Psoas muscle (tissue), 8 donors: ENCODE results near the gene INSYN1. TPM values are rescaled to one million over a fixed set of nuclear protein-coding genes. Genes with fewer than 3 reads are reported as not detected.

Experiments used
- ATAC-seq, 4 donors: fragments of 200-7000 bp; cut with Tn5 transposase; one replicate each; pipeline ENCODE4 v1.9.1; 2020; ENCODE audit warnings: moderate library complexity in 3 of 4, mild to moderate bottlenecking in 2 of 4
- DNase-seq, 2 donors: peaks; one replicate each; pipeline ENCODE4 v3.0.0-alpha.2; 2020
- H3K27ac ChIP-seq: fragments of 200-600 bp; one replicate; pipeline ENCODE4 v1.8.0; 2022
- H3K27me3 ChIP-seq, 3 donors: fragments of 200-600 bp in 1 of 3; one replicate each; pipeline versions ENCODE4 v1.6.1 to v1.8.0; 2013 to 2022; ENCODE audit warnings: low read length in 2 of 3, mild to moderate bottlenecking in 2 of 3, moderate library complexity in 1 of 3; ENCODE audit not compliant: insufficient read depth in 3 of 3
- H3K36me3 ChIP-seq, 2 donors: fragments of 200-600 bp in 1 of 2; one replicate each; pipeline versions ENCODE4 v1.6.1 to v1.8.0; 2013 to 2022; ENCODE audit warnings: low read depth in 1 of 2, mild to moderate bottlenecking in 1 of 2, moderate library complexity in 1 of 2; ENCODE audit not compliant: insufficient read depth in 1 of 2
- H3K4me1 ChIP-seq: fragments of 200-600 bp; one replicate; pipeline ENCODE4 v1.8.0; 2022
- H3K4me3 ChIP-seq: fragments of 200-600 bp; one replicate; pipeline ENCODE4 v1.8.0; 2022; ENCODE audit warnings: mild to moderate bottlenecking
- H3K9me3 ChIP-seq: fragments of 200-600 bp; one replicate; pipeline ENCODE4 v1.8.0; 2022
- CTCF ChIP-seq: fragments of 200-600 bp; IDR thresholded peaks from one replicate; pipeline ENCODE4 v1.8.0; 2022; ENCODE audit warnings: antibody characterized with exemption
- WGBS, 3 donors: extraction: QIAGEN DNeasy Blood & Tissue Kit; methylation state at CpG; one replicate each; pipeline versions ENCODE4 v1.1.6 to v1.1.7; 2013; 5-methylcytosine and 5-hydroxymethylcytosine counted together
- intact Hi-C, 2 donors: fragments of 100-400 bp; cut with DNase I; formaldehyde crosslinking; loops; one replicate each; pipeline versions ENCODE4 v1.11.0 to v1.14.2; 2022
- polyA plus RNA-seq, 3 donors: library from polyadenylated mRNA; stranded (reverse); fragments of 200-250 nt; gene quantifications; one replicate each; pipeline ENCODE4 v1.2.3, GENCODE V29; 2013
- total RNA-seq, 4 donors: library from RNA; stranded (reverse); fragmentation: NEBNext Ultra II Directional in 2 of 4; extraction: Animal tissue kit (Norgen Biotek cat#: 25700) in 2 of 4; gene quantifications; one replicate each; pipeline versions ENCODE4 v1.2.1 to v1.2.4, GENCODE V29; 2021 to 2023
- donor health status: healthy with polysubstance abuse.
- donor health status: DM: no; HTN: no; CAD: no; lungs with moderate emphysema.
- donor health status: Bipolar disorder and iron deficiency.
- donor health status: healthy.
- donor health status: DM: yes; HTN: yes; CAD: no.
- donor health status: DM: no; HTN: no; CAD: no.
- donor health status: DM: no; HTN: no; CAD: no.
- donor health status: DM: yes; HTN: yes; CAD: no.

INSYN1 gene
- total and polyA plus RNA-seq, 7 donors: 0.42 to 10.8 (median 3.8) TPM

GRCh38 chr15:73746883-73747282, 6.3 kb downstream of the INSYN1 start:
- peak; percentile 46 to 61 (median 56) for ATAC-seq
- Histone ChIP-seq H3K27me3 (peaks cover 0 to 22% (median 3%) of the 10 kb centered on the region in 3 donors), H3K9me3 (no peaks in the 10 kb centered on the region), H3K36me3 (no peaks in the 10 kb centered on the region), H3K4me1 (peaks cover 6% of the 10 kb centered on the region), H3K4me3 (no peak overlapping the region), H3K27ac (no peak overlapping the region)
- TF ChIP-seq CTCF: no peak
- 10 to 20% (median 10%) methylated on average over 7 of the region's 7 CpGs for WGBS, 3 donors
- intact Hi-C loops: no loop called here
- DNase-seq: no peak

- intact Hi-C loops: no loop called here
- ATAC-seq: no peak
- Histone ChIP-seq H3K4me3 (no peak overlapping the region), H3K27me3 (peaks cover 0 to 16% (median 3%) of the 10 kb centered on the region in 3 donors), H3K4me1 (peaks cover 6% of the 10 kb centered on the region), H3K27ac (no peak overlapping the region), H3K36me3 (no peaks in the 10 kb centered on the region), H3K9me3 (no peaks in the 10 kb centered on the region)
- no peak for DNase-seq
- 37 to 44% (median 42%) methylated on average over 8 of the region's 8 CpGs for WGBS, 3 donors
- no peak for TF ChIP-seq CTCF
Measured at GRCh38 chr15:73746261-73746660, 6.9 kb downstream of the INSYN1 start.

- 66 to 75% (median 72%) methylated on average over 5 to 7 of the region's 7 CpGs for WGBS, 3 donors
- no peak for ATAC-seq
- DNase-seq: no peak
Measured at GRCh38 chr15:73745073-73745472, 8.1 kb downstream of the INSYN1 start.

GRCh38 chr15:73744293-73744692, 8.9 kb downstream of the INSYN1 start:
- Histone ChIP-seq H3K9me3 (no peaks in the 10 kb centered on the region), H3K36me3 (no peaks in the 10 kb centered on the region), H3K27me3 (peaks cover 0 to 11% (median 2%) of the 10 kb centered on the region in 3 donors), H3K4me3 (no peak overlapping the region), H3K4me1 (peaks cover 6% of the 10 kb centered on the region), H3K27ac (no peak overlapping the region)
- 77 to 87% (median 86%) methylated on average over 1 of the region's 1 CpG for WGBS, 3 donors
- ATAC-seq (no peak), DNase-seq (no peak)
- TF ChIP-seq CTCF: no peak
- intact Hi-C loops: no loop called here

More at GRCh38 chr15:73745073-73745472, 8.1 kb downstream of the INSYN1 start:
- H3K27ac ChIP-seq: no peak overlapping the region
- H3K9me3 ChIP-seq: no peaks in the 10 kb centered on the region
- H3K27me3 ChIP-seq: peaks cover 0 to 11% (median 3%) of the 10 kb centered on the region in 3 donors
- H3K4me3 ChIP-seq: no peak overlapping the region
- intact Hi-C loops: no loop called here
- TF ChIP-seq CTCF: no peak
- H3K4me1 ChIP-seq: peaks cover 6% of the 10 kb centered on the region
- H3K36me3 ChIP-seq: no peaks in the 10 kb centered on the region

- H3K4me3 ChIP-seq: no peak overlapping the region
- H3K36me3 ChIP-seq: no peaks in the 10 kb centered on the region
- no peak for TF ChIP-seq CTCF
- peaks cover 0 to 11% (median 0%) of the 10 kb centered on the region in 3 donors for H3K27me3 ChIP-seq
- intact Hi-C loops: no loop called here
- no peaks in the 10 kb centered on the region for H3K9me3 ChIP-seq
- DNase-seq (no peak), ATAC-seq (no peak)
- H3K4me1 ChIP-seq: no peaks in the 10 kb centered on the region
- H3K27ac ChIP-seq: no peak overlapping the region
- WGBS, 3 donors: 44 to 54% (median 52%) methylated on average over 3 of the region's 3 CpGs
Measured at GRCh38 chr15:73741321-73741836, 11.8 kb downstream of the INSYN1 start.
